Right forelimb (tissue), 1 donor: ENCODE results near the gene ALAS1.

Experiments used
- DNase-seq: peaks from one replicate; pipeline ENCODE4 v3.0.0-alpha.2; 2018

The ALAS1 gene

GRCh38 chr3:52256159-52256558, 58.2 kb downstream of the ALAS1 start:
- no peak for DNase-seq

- no peak for DNase-seq
Measured at GRCh38 chr3:52256622-52257021, 58.7 kb downstream of the ALAS1 start.

GRCh38 chr3:52257911-52258310, 60.0 kb downstream of the ALAS1 start:
- no peak for DNase-seq

- DNase-seq: no peak
Measured at GRCh38 chr3:52259035-52259434, 61.1 kb downstream of the ALAS1 start.

GRCh38 chr3:52259448-52259847, 61.5 kb downstream of the ALAS1 start:
- no peak for DNase-seq

GRCh38 chr3:52262447-52262846, 64.5 kb downstream of the ALAS1 start:
- no peak for DNase-seq
